Loucy (cell line): ENCODE measurements around the gene ANO6.

Experiments used
- H2AFZ ChIP-seq: fragments of 200-600 bp; sonication (generic); 2 replicates; pipeline ENCODE4 v1.6.0; 2016; ENCODE audit warnings: antibody characterized with exemption, mild to moderate bottlenecking, low read length, moderate library complexity
- H3F3A ChIP-seq: fragments of 200-600 bp; 2 replicates; pipeline ENCODE4 v1.6.0; 2016; ENCODE audit warnings: antibody characterized with exemption, low read depth, mild to moderate bottlenecking
- H3K27me3 ChIP-seq: fragments of 200-600 bp; sonication (generic); 2 replicates; pipeline ENCODE4 v1.6.1; 2014; ENCODE audit warnings: low read length, mild to moderate bottlenecking; ENCODE audit not compliant: insufficient read depth, poor library complexity, severe bottlenecking
- H3K36me3 ChIP-seq: fragments of 200-600 bp; sonication (generic); 2 replicates; pipeline ENCODE4 v1.6.1; 2016; ENCODE audit warnings: low read length; ENCODE audit not compliant: insufficient read depth
- H3K4me1 ChIP-seq: fragments of 200-600 bp; sonication (generic); 2 replicates; pipeline ENCODE4 v1.5.1; 2014; ENCODE audit warnings: low read length, mild to moderate bottlenecking; ENCODE audit not compliant: insufficient read depth, poor library complexity, severe bottlenecking
- H3K4me2 ChIP-seq: fragments of 200-600 bp; sonication (generic); 2 replicates; pipeline ENCODE4 v1.6.0; 2014; ENCODE audit warnings: antibody characterized with exemption, low read length, low read depth, mild to moderate bottlenecking; ENCODE audit not compliant: poor library complexity, severe bottlenecking
- H3K4me3 ChIP-seq: fragments of 200-600 bp; sonication (generic); 2 replicates; pipeline ENCODE4 v1.5.1; 2014; ENCODE audit warnings: low read length, mild to moderate bottlenecking, mixed read lengths; ENCODE audit not compliant: poor library complexity, severe bottlenecking
- H3K79me2 ChIP-seq: fragments of 200-600 bp; sonication (generic); 2 replicates; pipeline ENCODE4 v1.6.1; 2014; ENCODE audit warnings: low read length; ENCODE audit not compliant: insufficient read depth
- H3K9ac ChIP-seq: fragments of 200-600 bp; sonication (generic); 2 replicates; pipeline ENCODE4 v1.6.0; 2014; ENCODE audit warnings: mild to moderate bottlenecking, low read depth, low read length, moderate library complexity; ENCODE audit not compliant: poor library complexity, severe bottlenecking
- H3K9me2 ChIP-seq: fragments of 200-600 bp; sonication (generic); replicated peaks from 2 replicates; pipeline ENCODE4 v1.6.1; 2016; ENCODE audit warnings: low read depth, low read length, mixed read lengths
- H3K9me3 ChIP-seq: fragments of 200-600 bp; sonication (generic); 2 replicates; pipeline ENCODE4 v1.6.1; 2014; ENCODE audit warnings: mild to moderate bottlenecking, antibody characterized with exemption, low read length, low read depth; ENCODE audit not compliant: insufficient read depth
- H4K20me1 ChIP-seq: fragments of 200-600 bp; sonication (generic); 2 replicates; pipeline ENCODE4 v1.6.0; 2014; ENCODE audit warnings: antibody characterized with exemption, low read length, mild to moderate bottlenecking; ENCODE audit not compliant: insufficient read depth, poor library complexity, severe bottlenecking
- EZH2phosphoT487 ChIP-seq: fragments of 200-600 bp; IDR thresholded peaks from 2 replicates; pipeline ENCODE4 v1.6.1; 2018; ENCODE audit warnings: antibody characterized with exemption, mild to moderate bottlenecking, moderate library complexity, borderline replicate concordance
- TF ChIP-seq, protein P1 (sequence below): fragments of 200-600 bp; sonication (generic); conservative IDR thresholded peaks from 2 replicates; pipeline ENCODE4 v1.5.1; 2014; ENCODE audit warnings: mild to moderate bottlenecking, antibody characterized with exemption, low read length

The ANO6 gene

DNA sequence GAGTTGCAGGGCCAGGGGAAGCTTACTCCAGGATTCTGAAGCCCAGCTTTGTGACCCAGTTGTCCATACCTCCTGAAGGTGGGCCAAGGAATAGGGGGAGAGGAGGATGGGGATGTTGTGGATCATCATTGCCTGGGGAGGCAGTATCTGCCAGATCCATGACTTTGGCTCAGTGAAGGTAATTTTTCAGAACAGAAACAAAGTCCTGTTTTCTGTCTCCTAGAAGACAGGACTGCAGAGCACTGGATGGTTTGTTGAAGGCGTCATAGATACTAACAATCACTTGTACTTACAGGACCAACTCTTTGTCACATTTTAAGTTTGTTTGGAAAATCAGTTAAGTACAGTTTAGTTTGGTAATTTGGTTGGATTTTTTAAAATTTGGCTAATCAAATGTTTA, 38.4 kb downstream of the ANO6 start:
- Histone ChIP-seq H3K27me3 (no peaks in the 10 kb centered on the region), H2AFZ (no peak overlapping the region), H3K9me3 (no peaks in the 10 kb centered on the region), H3K4me2 (no peak overlapping the region), H4K20me1 (no peaks in the 10 kb centered on the region), H3K9ac (no peak overlapping the region), H3K4me1 (peaks cover 14% of the 10 kb centered on the region), H3F3A (no peaks in the 10 kb centered on the region), H3K36me3 (no peaks in the 10 kb centered on the region), H3K4me3 (no peak overlapping the region), H3K79me2 (peaks cover 15% of the 10 kb centered on the region), H3K9me2 (no peaks in the 10 kb centered on the region)
- TF ChIP-seq EZH2phosphoT487: no peak
- TF ChIP-seq, protein P1, sequence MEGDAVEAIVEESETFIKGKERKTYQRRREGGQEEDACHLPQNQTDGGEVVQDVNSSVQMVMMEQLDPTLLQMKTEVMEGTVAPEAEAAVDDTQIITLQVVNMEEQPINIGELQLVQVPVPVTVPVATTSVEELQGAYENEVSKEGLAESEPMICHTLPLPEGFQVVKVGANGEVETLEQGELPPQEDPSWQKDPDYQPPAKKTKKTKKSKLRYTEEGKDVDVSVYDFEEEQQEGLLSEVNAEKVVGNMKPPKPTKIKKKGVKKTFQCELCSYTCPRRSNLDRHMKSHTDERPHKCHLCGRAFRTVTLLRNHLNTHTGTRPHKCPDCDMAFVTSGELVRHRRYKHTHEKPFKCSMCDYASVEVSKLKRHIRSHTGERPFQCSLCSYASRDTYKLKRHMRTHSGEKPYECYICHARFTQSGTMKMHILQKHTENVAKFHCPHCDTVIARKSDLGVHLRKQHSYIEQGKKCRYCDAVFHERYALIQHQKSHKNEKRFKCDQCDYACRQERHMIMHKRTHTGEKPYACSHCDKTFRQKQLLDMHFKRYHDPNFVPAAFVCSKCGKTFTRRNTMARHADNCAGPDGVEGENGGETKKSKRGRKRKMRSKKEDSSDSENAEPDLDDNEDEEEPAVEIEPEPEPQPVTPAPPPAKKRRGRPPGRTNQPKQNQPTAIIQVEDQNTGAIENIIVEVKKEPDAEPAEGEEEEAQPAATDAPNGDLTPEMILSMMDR: no peak

DNA sequence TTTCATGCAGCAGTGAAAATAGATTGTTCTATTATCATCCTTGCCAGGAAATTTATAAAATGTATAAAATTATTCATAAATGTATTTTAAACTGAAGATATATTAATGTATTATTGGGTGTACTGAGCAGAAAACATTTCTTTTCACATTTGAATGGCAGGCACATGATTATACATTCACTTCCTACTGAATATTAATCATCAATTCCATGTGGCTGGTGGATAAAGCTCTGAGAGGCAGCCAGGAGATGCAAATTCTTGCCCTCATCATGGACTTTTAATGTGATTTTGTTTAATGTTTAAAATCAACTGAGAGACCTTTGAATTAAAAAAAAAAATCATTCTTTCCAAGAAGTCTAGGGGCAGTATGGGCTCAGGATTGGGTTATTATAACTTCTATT, 40.8 kb downstream of the ANO6 start:
- TF ChIP-seq, protein P1: no peak
- TF ChIP-seq EZH2phosphoT487: no peak
- Histone ChIP-seq H3K9me2 (no peaks in the 10 kb centered on the region), H3K36me3 (no peaks in the 10 kb centered on the region), H3K9me3 (no peaks in the 10 kb centered on the region), H2AFZ (no peak overlapping the region), H3K27me3 (no peaks in the 10 kb centered on the region), H3K4me1 (peaks cover 22% of the 10 kb centered on the region), H3F3A (no peaks in the 10 kb centered on the region), H3K4me2 (no peak overlapping the region), H3K79me2 (peaks cover 13% of the 10 kb centered on the region; the same call in 1 of the 2 replicates), H3K4me3 (no peak overlapping the region), H3K9ac (no peak overlapping the region), H4K20me1 (peaks cover 5% of the 10 kb centered on the region)

DNA sequence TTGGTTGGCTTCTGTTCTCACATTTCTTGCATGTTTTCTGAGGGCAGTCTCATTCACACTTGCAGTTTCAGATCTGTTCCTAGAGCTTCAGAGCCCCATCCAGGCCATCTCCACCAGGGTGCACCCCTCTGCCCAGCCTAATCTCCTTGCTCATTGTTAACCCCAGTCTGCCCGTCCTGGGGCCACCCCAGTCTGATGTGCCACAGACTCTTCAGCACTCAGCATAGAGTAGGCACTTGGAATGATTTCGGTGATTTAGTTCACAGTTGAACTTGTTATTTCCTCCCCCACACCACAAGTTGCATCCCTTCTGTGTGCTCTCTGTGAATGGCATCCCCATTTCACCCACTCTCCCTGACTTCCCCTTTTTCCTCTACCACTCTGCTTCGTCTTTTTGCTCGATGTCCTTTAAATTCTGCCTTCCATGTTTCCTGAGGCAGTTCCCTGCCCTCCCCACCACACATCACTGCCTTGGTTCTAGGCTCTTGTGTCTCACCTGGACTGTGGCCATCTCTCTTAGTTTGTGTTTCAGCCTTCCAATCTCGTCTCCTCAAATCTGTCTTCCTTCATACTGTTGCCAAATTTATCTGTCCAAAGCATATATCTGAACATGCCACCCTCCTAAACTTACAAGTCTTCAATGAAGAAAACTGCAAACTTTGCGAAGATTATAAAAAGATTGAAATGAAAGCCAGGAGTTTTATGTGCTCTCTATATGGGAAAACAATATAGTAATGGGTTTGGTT, 41.5 kb downstream of the ANO6 start:
- Histone ChIP-seq H3K9me2 (no peaks in the 10 kb centered on the region), H4K20me1 (peaks cover 5% of the 10 kb centered on the region), H3K27me3 (no peaks in the 10 kb centered on the region), H3K4me3 (no peak overlapping the region), H3F3A (no peaks in the 10 kb centered on the region), H3K9me3 (no peaks in the 10 kb centered on the region), H3K36me3 (no peaks in the 10 kb centered on the region), H3K79me2 (peaks cover 12% of the 10 kb centered on the region; the same call in 1 of the 2 replicates), H3K9ac (no peak overlapping the region), H3K4me2 (no peak overlapping the region), H3K4me1 (peaks cover 22% of the 10 kb centered on the region), H2AFZ (no peak overlapping the region)
- TF ChIP-seq EZH2phosphoT487: no peak
- TF ChIP-seq, protein P1: no peak
